NCI-H1092 treated with DMSO at 0.1 percent for 48 hours (cell line): ENCODE measurements around the gene SHF.

Experiments
- DNase-seq: peaks from one replicate; lab custom pipeline; 2025; lab: John Stamatoyannopoulos, UW

Gene SHF

GRCh38 chr15:45199136-45199810 is 11.5 kb upstream of the SHF start:
- DNase-seq = peak; percentile 64

GRCh38 chr15:45198337-45199135 is 10.8 kb upstream of the SHF start:
- peak; percentile 96 for DNase-seq

- no peak for DNase-seq
Observed at GRCh38 chr15:45197512-45197911, 9.7 kb upstream of the SHF start.

GRCh38 chr15:45187578-45187893 is 230 bp downstream of the SHF start:
- DNase-seq = no peak

GRCh38 chr15:45186771-45187577 is 792 bp downstream of the SHF start:
- peak; percentile 10 for DNase-seq

GRCh38 chr15:45185903-45186770 is 1.6 kb downstream of the SHF start:
- no peak for DNase-seq

- peak; percentile 8 for DNase-seq
Observed at GRCh38 chr15:45185069-45185779, 2.5 kb downstream of the SHF start.

GRCh38 chr15:45184562-45185041 is 3.2 kb downstream of the SHF start:
- no peak for DNase-seq

GRCh38 chr15:45183511-45183910 is 4.3 kb downstream of the SHF start:
- DNase-seq = peak; percentile 8

GRCh38 chr15:45182996-45183395 is 4.8 kb downstream of the SHF start:
- DNase-seq = no peak

- peak; percentile 5 for DNase-seq
Observed at GRCh38 chr15:45181491-45182285, 6.1 kb downstream of the SHF start.

GRCh38 chr15:45180648-45181436 is 6.9 kb downstream of the SHF start:
- no peak for DNase-seq

- DNase-seq = no peak
Observed at GRCh38 chr15:45180201-45180600, 7.6 kb downstream of the SHF start.

- DNase-seq = no peak
Observed at GRCh38 chr15:45179221-45179985, 8.4 kb downstream of the SHF start.

- no peak for DNase-seq
Observed at GRCh38 chr15:45177285-45177684, 10.5 kb downstream of the SHF start.

GRCh38 chr15:45174577-45174976 is 13.2 kb downstream of the SHF start:
- DNase-seq = no peak

- no peak for DNase-seq
Observed at GRCh38 chr15:45174069-45174468, 13.7 kb downstream of the SHF start.

- no peak for DNase-seq
Observed at GRCh38 chr15:45171912-45172311, 15.9 kb downstream of the SHF start.
